ENCODE data around the gene FAT1. TPM values are rescaled to one million over a fixed set of nuclear protein-coding genes. Genes with fewer than 3 reads are reported as not detected.

FAT1 gene
- total RNA-seq, 1 experiment from 2014 or later, result 172 TPM

- ChIA-PET CTCF (no interaction called here), POLR2A (no interaction called here)
- no peak overlapping the region for H3K4me3 Mint-ChIP-seq
- peaks cover 15% of the 10 kb centered on the region for H3K27me3 Mint-ChIP-seq (ENCODE audit: low read depth)
- DNase-seq (ENCODE audit: low spot score) (no peak), ATAC-seq (no peak)
- no peak for TF ChIP-seq RELA (CRISPR knock-in tag; IDR thresholded peaks at IDR 0.05; ENCODE audit: borderline replicate concordance)
- TF ChIP-seq SMAD4 (CRISPR knock-in tag; IDR thresholded peaks at IDR 0.05), result no peak
- no peak for TF ChIP-seq FOXK1 (CRISPR knock-in tag; IDR thresholded peaks at IDR 0.05)
- no peak for TF ChIP-seq TCF7 (CRISPR knock-in tag; IDR thresholded peaks at IDR 0.05; ENCODE audit: low read depth)
- no peak for TF ChIP-seq ZNF396 (CRISPR knock-in tag; IDR thresholded peaks at IDR 0.05; ENCODE audit: borderline replicate concordance)
- no peak for TF ChIP-seq ATF6 (CRISPR knock-in tag; IDR thresholded peaks at IDR 0.05)
- TF ChIP-seq ZNF138 (CRISPR knock-in tag; conservative IDR thresholded peaks at IDR 0.05), result no peak
- TF ChIP-seq ZNF219 (CRISPR knock-in tag; IDR thresholded peaks at IDR 0.05; ENCODE audit: borderline replicate concordance), result no peak
- TF ChIP-seq AFF4 (CRISPR knock-in tag; IDR thresholded peaks at IDR 0.05; ENCODE audit: borderline replicate concordance), result no peak
- TF ChIP-seq, protein P1, sequence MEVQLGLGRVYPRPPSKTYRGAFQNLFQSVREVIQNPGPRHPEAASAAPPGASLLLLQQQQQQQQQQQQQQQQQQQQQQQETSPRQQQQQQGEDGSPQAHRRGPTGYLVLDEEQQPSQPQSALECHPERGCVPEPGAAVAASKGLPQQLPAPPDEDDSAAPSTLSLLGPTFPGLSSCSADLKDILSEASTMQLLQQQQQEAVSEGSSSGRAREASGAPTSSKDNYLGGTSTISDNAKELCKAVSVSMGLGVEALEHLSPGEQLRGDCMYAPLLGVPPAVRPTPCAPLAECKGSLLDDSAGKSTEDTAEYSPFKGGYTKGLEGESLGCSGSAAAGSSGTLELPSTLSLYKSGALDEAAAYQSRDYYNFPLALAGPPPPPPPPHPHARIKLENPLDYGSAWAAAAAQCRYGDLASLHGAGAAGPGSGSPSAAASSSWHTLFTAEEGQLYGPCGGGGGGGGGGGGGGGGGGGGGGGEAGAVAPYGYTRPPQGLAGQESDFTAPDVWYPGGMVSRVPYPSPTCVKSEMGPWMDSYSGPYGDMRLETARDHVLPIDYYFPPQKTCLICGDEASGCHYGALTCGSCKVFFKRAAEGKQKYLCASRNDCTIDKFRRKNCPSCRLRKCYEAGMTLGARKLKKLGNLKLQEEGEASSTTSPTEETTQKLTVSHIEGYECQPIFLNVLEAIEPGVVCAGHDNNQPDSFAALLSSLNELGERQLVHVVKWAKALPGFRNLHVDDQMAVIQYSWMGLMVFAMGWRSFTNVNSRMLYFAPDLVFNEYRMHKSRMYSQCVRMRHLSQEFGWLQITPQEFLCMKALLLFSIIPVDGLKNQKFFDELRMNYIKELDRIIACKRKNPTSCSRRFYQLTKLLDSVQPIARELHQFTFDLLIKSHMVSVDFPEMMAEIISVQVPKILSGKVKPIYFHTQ (CRISPR knock-in tag; IDR thresholded peaks at IDR 0.05), result no peak
- TF ChIP-seq TP53 (CRISPR knock-in tag; IDR thresholded peaks at IDR 0.05), result no peak
- no peak for TF ChIP-seq USF1 (CRISPR knock-in tag; IDR thresholded peaks at IDR 0.05)
- TF ChIP-seq NR3C1 (CRISPR knock-in tag; conservative IDR thresholded peaks at IDR 0.05; ENCODE audit: low read depth), result no peak
- H3K27ac Mint-ChIP-seq, result no peak overlapping the region
- H3K4me1 Mint-ChIP-seq, result peaks cover 11% of the 10 kb centered on the region
- H3K9me3 Mint-ChIP-seq, result peaks cover 5% of the 10 kb centered on the region
- no peaks in the 10 kb centered on the region for H3K36me3 Mint-ChIP-seq
Observed at GRCh38 chr4:186551849-186552248, 171.8 kb downstream of the FAT1 start.

DNA sequence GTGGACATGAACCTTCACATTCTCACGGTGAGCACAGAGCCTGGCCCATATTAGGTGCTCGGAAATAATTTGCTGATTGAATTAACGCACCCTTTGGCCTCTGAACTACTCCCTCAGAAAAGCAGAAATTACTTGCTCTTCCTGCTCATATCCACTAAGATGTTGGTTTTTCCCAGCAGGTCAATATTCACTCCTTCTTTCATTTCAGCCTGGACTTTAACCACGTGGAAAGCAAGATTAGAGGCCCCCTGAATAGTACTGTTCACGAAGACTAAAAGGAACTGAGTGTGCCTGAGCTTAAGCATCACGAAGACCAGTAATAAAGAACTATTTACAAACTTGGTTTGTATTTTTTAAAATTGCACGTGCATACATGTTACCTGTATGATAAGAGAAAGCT lies 178.2 kb downstream of the FAT1 start:
- DNase-seq (ENCODE audit: low spot score) (no peak), ATAC-seq (no peak)
- H3K36me3 Mint-ChIP-seq, result peaks cover 7% of the 10 kb centered on the region
- no peak for TF ChIP-seq ZNF121 (CRISPR knock-in tag; IDR thresholded peaks at IDR 0.05)
- no peak for TF ChIP-seq TCF7 (CRISPR knock-in tag; IDR thresholded peaks at IDR 0.05; ENCODE audit: low read depth)
- TF ChIP-seq, protein P2, sequence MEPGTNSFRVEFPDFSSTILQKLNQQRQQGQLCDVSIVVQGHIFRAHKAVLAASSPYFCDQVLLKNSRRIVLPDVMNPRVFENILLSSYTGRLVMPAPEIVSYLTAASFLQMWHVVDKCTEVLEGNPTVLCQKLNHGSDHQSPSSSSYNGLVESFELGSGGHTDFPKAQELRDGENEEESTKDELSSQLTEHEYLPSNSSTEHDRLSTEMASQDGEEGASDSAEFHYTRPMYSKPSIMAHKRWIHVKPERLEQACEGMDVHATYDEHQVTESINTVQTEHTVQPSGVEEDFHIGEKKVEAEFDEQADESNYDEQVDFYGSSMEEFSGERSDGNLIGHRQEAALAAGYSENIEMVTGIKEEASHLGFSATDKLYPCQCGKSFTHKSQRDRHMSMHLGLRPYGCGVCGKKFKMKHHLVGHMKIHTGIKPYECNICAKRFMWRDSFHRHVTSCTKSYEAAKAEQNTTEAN (CRISPR knock-in tag; IDR thresholded peaks at IDR 0.05), result no peak
- TF ChIP-seq ZNF416 (CRISPR knock-in tag; IDR thresholded peaks at IDR 0.05), result no peak
- TF ChIP-seq ELF4 (CRISPR knock-in tag; IDR thresholded peaks at IDR 0.05; ENCODE audit: low read depth), result no peak
- no peak for TF ChIP-seq ZBTB21 (CRISPR knock-in tag; IDR thresholded peaks at IDR 0.05; ENCODE audit: borderline replicate concordance)
- TF ChIP-seq GRHL2 (CRISPR knock-in tag; IDR thresholded peaks at IDR 0.05; ENCODE audit: insufficient replicate concordance, severe bottlenecking), result no peak
- TF ChIP-seq ZNF396 (CRISPR knock-in tag; IDR thresholded peaks at IDR 0.05; ENCODE audit: borderline replicate concordance), result no peak
- TF ChIP-seq NR1H2 (CRISPR knock-in tag; IDR thresholded peaks at IDR 0.05), result no peak
- no peak overlapping the region for H3K4me3 Mint-ChIP-seq
- H3K9me3 Mint-ChIP-seq, result peaks cover 22% of the 10 kb centered on the region
- no peak overlapping the region for H3K27ac Mint-ChIP-seq
- no peaks in the 10 kb centered on the region; the same call in 1 of the 2 replicates for H3K27me3 Mint-ChIP-seq (ENCODE audit: low read depth)
- ChIA-PET CTCF (no interaction called here), POLR2A (no interaction called here)
- no peaks in the 10 kb centered on the region for H3K4me1 Mint-ChIP-seq

Measured in WTC11 (cell line).